GM12878 (cell line): ENCODE results near the gene CALM3. TPM values are rescaled to one million over a fixed set of nuclear protein-coding genes. Genes with fewer than 3 reads are reported as not detected.

Source experiments
- ATAC-seq: fragments of 200-7000 bp; cut with Tn5 transposase; 3 replicates; pipeline ENCODE4 v1.9.1; 2020; ENCODE audit warnings: mild to moderate bottlenecking, moderate library complexity
- BruUV-seq: library from RNA; stranded (reverse); fragments of 400-500 nt; replicated peaks from 2 replicates; lab custom pipeline; 2021; lab: Mats Ljungman, UMichigan
- CTCF ChIA-PET: fragments of 300-600 bp; sonication (Branson Sonifier 250); formaldehyde crosslinking; extraction: SDS; loops from one replicate; lab custom pipeline; 2021; ENCODE audit warnings: inconsistent platforms; lab: Yijun Ruan, JAX
- POLR2A ChIA-PET: fragments of 350-600 bp; formaldehyde crosslinking; extraction: SDS; loops from one replicate; lab custom pipeline; 2021; ENCODE audit warnings: inconsistent platforms; lab: Charles Lee
- RAD21 ChIA-PET: fragments of 300-600 bp; sonication (Branson Sonifier 250); formaldehyde crosslinking; loops from one replicate; lab custom pipeline; 2023; ENCODE audit warnings: antibody characterized with exemption; ENCODE audit not compliant: unreplicated experiment; lab: Charles Lee
- SMC1A ChIA-PET: fragments of 300-600 bp; sonication (Branson Sonifier 250); formaldehyde crosslinking; loops from one replicate; lab custom pipeline; 2023; ENCODE audit not compliant: unreplicated experiment, uncharacterized antibody; lab: Charles Lee
- DNase-seq: peaks from one replicate; pipeline ENCODE4 v3.0.0-alpha.2; 2011; ENCODE audit warnings: low read depth, low spot score
- FAIRE-seq: peaks from 3 replicates; lab custom pipeline; 2011; peaks lifted over from hg19 to GRCh38; lab: Jason Lieb, UNC
- H2AFZ ChIP-seq: 2 replicates; pipeline ENCODE4 v1.6.0; 2011; ENCODE audit warnings: low read depth, low read length, control low read depth; ENCODE audit not compliant: control insufficient read depth
- H3K27ac ChIP-seq: 2 replicates; pipeline ENCODE4 v1.5.1; 2011; ENCODE audit warnings: control low read depth; ENCODE audit not compliant: control insufficient read depth, insufficient read depth
- H3K27me3 ChIP-seq, 2 experiments: replicated peaks in 1 of 2; 2 replicates each; pipeline versions ENCODE4 v1.6.0 to v1.6.1; 2011; ENCODE audit warnings: low read length in 1 of 2; ENCODE audit not compliant: control insufficient read depth in 2 of 2, insufficient read depth in 2 of 2
- H3K36me3 ChIP-seq, 2 experiments: 2 replicates each; pipeline ENCODE4 v1.5.1; 2011; ENCODE audit warnings: low read length in 1 of 2; ENCODE audit not compliant: control insufficient read depth in 2 of 2, insufficient read depth in 2 of 2
- H3K4me1 ChIP-seq: 2 replicates; pipeline ENCODE4 v1.6.1; 2011; ENCODE audit warnings: mild to moderate bottlenecking, low read length, moderate library complexity, mixed read lengths; ENCODE audit not compliant: control insufficient read depth, insufficient read depth
- H3K4me2 ChIP-seq: 2 replicates; pipeline ENCODE4 v1.6.0; 2011; ENCODE audit warnings: control low read depth; ENCODE audit not compliant: control insufficient read depth, insufficient read depth
- H3K4me3 ChIP-seq: fragments of 200-600 bp; sonication (generic); 2 replicates; pipeline ENCODE4 v1.5.1; 2016
- H3K79me2 ChIP-seq: 2 replicates; pipeline ENCODE4 v1.6.0; 2011; ENCODE audit warnings: low read length; ENCODE audit not compliant: control insufficient read depth, insufficient read depth
- H3K9ac ChIP-seq: 2 replicates; pipeline ENCODE4 v1.8.0; 2011; ENCODE audit warnings: low read length, control low read depth, mixed read lengths; ENCODE audit not compliant: control insufficient read depth, insufficient read depth
- H3K9me3 ChIP-seq: replicated peaks from 3 replicates; pipeline ENCODE4 v1.5.1; 2011; ENCODE audit warnings: mild to moderate bottlenecking, low read length; ENCODE audit not compliant: control insufficient read depth, insufficient read depth
- H4K20me1 ChIP-seq: 2 replicates; pipeline ENCODE4 v1.6.0; 2011; ENCODE audit not compliant: control insufficient read depth, insufficient read depth
- BHLHE40 ChIP-seq, 2 experiments: fragments of 450-650 bp in 1 of 2; IDR thresholded peaks; 2 replicates each; pipeline ENCODE4 v1.6.1; 2011 to 2017; ENCODE audit warnings: low read depth in 2 of 2, borderline replicate concordance in 1 of 2, improper control_type of control experiment in 1 of 2, low read length in 1 of 2, mild to moderate bottlenecking in 1 of 2
- MYB ChIP-seq: fragments of 150-350 bp; IDR thresholded peaks from 2 replicates; pipeline ENCODE4 v1.6.1; 2014; ENCODE audit warnings: mild to moderate bottlenecking, low read depth, low read length, borderline replicate concordance
- YY1 ChIP-seq: IDR thresholded peaks from 2 replicates; pipeline ENCODE4 v1.6.1; 2011; ENCODE audit warnings: low read depth, mild to moderate bottlenecking, low read length
- ZNF24 ChIP-seq: fragments of 450-650 bp; IDR thresholded peaks from 2 replicates; pipeline ENCODE4 v1.6.1; 2017; ENCODE audit warnings: antibody characterized with exemption, mild to moderate bottlenecking
- ZNF274 ChIP-seq: IDR thresholded peaks from one replicate; pipeline ENCODE4 v1.8.0; 2011; ENCODE audit not compliant: insufficient read length, insufficient read depth
- WGBS: methylation state at CpG from one replicate; pipeline ENCODE4 v1.1.6; 2016; ENCODE audit warnings: low lambda C conversion rate; ENCODE audit not compliant: insufficient replicate concordance, insufficient coverage; ENCODE audit errors: missing lambda C conversion rate; 5-methylcytosine and 5-hydroxymethylcytosine counted together
- in situ Hi-C: fragments of 300-500 bp; cut with MboI; formaldehyde crosslinking; loops from 9 replicates; pipeline ENCODE4 v1.14.3; 2018; ENCODE audit warnings: mixed read lengths
- intact Hi-C: fragments of 100-400 bp; cut with micrococcal nuclease; formaldehyde crosslinking; loops from one replicate; pipeline ENCODE4 v1.14.2; 2022; ENCODE audit not compliant: unreplicated experiment
- polyA plus RNA-seq, 11 experiments: library from polyadenylated mRNA; depleted of rRNA in 4 of 11; unstranded in 6 of 11; stranded (reverse) in 5 of 11; fragments of >200 nt; fragmentation: Nextera tagmentation in 4 of 11; fragmentation: Illumina TruSeq in 1 of 11; extraction: Ambion mirVana in 4 of 11; extraction: Trizol in 1 of 11; gene quantifications; 1 replicate in 1 of 11; 2 replicates in 10 of 11; pipeline versions ENCODE4 v1.2.1 to v1.2.3, GENCODE V29; 2011 to 2016; ENCODE audit warnings: inconsistent platforms in 2 of 11, missing spikeins in 2 of 11, low read depth in 1 of 11
- total RNA-seq, 4 experiments: library from RNA; depleted of rRNA in 3 of 4; stranded (reverse); fragments of >200 nt in 3 of 4; fragmentation: Illumina TruSeq in 1 of 4; extraction: Trizol in 1 of 4; gene quantifications; 2 replicates each; pipeline versions ENCODE4 v1.2.1 to v1.2.3, GENCODE V29; 2013 to 2021
- TF ChIP-seq, protein P1 (sequence below): fragments of 450-650 bp; IDR thresholded peaks from 2 replicates; pipeline ENCODE4 v1.6.1; 2017; ENCODE audit warnings: mild to moderate bottlenecking
- TF ChIP-seq, protein P2 (sequence below): fragments of 450-650 bp; formaldehyde crosslinking; IDR thresholded peaks from 2 replicates; pipeline ENCODE4 v1.4.0; 2022; ENCODE audit warnings: mild to moderate bottlenecking, moderate library complexity
- TF ChIP-seq, protein P3 (sequence below): fragments of 450-650 bp; conservative IDR thresholded peaks from 2 replicates; pipeline ENCODE4 v1.6.1; 2017; ENCODE audit warnings: mild to moderate bottlenecking, moderate library complexity
- TF ChIP-seq, protein P4 (sequence below), 3 experiments: IDR thresholded peaks in 2 of 3; conservative IDR thresholded peaks in 1 of 3; 2 replicates each; pipeline ENCODE4 v1.5.1; 2011; ENCODE audit warnings: low read depth in 3 of 3, low read length in 3 of 3, mild to moderate bottlenecking in 3 of 3, control low read depth in 2 of 3, moderate library complexity in 2 of 3, inconsistent platforms in 1 of 3, mixed read lengths in 1 of 3; ENCODE audit not compliant: control insufficient read depth in 2 of 3, insufficient read depth in 1 of 3; ENCODE audit errors: extremely low read depth in 1 of 3
- TF ChIP-seq, protein P5 (sequence below): fragments of 450-650 bp; IDR thresholded peaks from 2 replicates; pipeline ENCODE4 v1.6.1; 2017; ENCODE audit warnings: antibody characterized with exemption, mild to moderate bottlenecking, moderate library complexity

Gene CALM3
- total and polyA plus RNA-seq, 10 of the 15 experiments (the other 5 are each of a cell fraction or from before 2014, with no cell fraction given): 164 to 849 (median 347) TPM

DNA sequence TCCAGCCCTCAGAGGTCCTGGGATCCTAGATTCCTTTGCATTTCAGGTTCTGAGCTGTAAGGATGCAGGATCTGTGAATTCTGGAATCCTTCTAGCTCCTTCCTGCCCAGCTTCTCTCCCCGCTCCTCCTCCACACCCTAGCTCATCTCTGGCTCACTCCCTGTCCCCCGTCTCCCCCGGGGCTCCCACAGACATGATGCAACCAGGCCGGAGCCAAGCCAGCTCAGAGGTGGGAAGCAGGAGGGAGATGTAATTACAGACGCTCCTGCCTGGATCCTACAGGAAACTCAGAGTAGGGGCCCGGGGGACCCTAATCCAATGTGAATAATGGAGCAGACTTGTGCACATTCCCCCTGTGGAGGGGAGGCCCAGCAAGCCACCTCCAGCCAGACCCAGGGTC lies 30.4 kb downstream of the CALM3 start:
- H3K4me3 ChIP-seq: no peak overlapping the region
- DNase-seq (no peak), ATAC-seq (no peak), FAIRE-seq (no peak)
- H3K79me2 ChIP-seq: no peaks in the 10 kb centered on the region
- peaks cover 0 to 3% of the 10 kb centered on the region in 2 experiments; a peak in 1 of 4 replicates for H3K27me3 ChIP-seq
- no peak overlapping the region for H3K27ac ChIP-seq
- H3K36me3 ChIP-seq: no peaks in the 10 kb centered on the region
- CTCF ChIA-PET: interaction anchor here (1.0 to 12.1 kb wide), 4 partner anchors 16 to 97 kb away, joined by 3 to 150 read pairs (median 10); partner anchors contain the start of gene DACT3
- intact Hi-C loops (no loop called here), in situ Hi-C loops (no loop called here)
- no TSS peak for BruUV-seq
- RAD21 ChIA-PET: interaction anchor here (1.2 to 2.2 kb wide), 5 partner anchors 8 to 31 kb away, joined by 3 to 9 read pairs (median 4); no protein-coding TSS in a partner anchor
- no peak overlapping the region for H2AFZ ChIP-seq
- no peaks in the 10 kb centered on the region for H4K20me1 ChIP-seq
- WGBS: 41% methylated on average over 6 of the region's 6 CpGs
- H3K4me1 ChIP-seq: peaks cover 13% of the 10 kb centered on the region
- POLR2A ChIA-PET: interaction anchor here (1.0 to 2.7 kb wide), 3 partner anchors 10 to 26 kb away, joined by 3 to 11 read pairs (median 3); no protein-coding TSS in a partner anchor
- SMC1A ChIA-PET: interaction anchor here (1.0 to 2.6 kb wide), 6 partner anchors 10 to 30 kb away, joined by 3 to 15 read pairs (median 5); partner anchors contain the start of genes CALM3 and DACT3
- no peak overlapping the region for H3K4me2 ChIP-seq
- H3K9me3 ChIP-seq: no peaks in the 10 kb centered on the region
- H3K9ac ChIP-seq: no peak overlapping the region
- TF ChIP-seq, protein P1, sequence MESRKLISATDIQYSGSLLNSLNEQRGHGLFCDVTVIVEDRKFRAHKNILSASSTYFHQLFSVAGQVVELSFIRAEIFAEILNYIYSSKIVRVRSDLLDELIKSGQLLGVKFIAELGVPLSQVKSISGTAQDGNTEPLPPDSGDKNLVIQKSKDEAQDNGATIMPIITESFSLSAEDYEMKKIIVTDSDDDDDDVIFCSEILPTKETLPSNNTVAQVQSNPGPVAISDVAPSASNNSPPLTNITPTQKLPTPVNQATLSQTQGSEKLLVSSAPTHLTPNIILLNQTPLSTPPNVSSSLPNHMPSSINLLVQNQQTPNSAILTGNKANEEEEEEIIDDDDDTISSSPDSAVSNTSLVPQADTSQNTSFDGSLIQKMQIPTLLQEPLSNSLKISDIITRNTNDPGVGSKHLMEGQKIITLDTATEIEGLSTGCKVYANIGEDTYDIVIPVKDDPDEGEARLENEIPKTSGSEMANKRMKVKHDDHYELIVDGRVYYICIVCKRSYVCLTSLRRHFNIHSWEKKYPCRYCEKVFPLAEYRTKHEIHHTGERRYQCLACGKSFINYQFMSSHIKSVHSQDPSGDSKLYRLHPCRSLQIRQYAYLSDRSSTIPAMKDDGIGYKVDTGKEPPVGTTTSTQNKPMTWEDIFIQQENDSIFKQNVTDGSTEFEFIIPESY: no peak
- TF ChIP-seq, protein P2, sequence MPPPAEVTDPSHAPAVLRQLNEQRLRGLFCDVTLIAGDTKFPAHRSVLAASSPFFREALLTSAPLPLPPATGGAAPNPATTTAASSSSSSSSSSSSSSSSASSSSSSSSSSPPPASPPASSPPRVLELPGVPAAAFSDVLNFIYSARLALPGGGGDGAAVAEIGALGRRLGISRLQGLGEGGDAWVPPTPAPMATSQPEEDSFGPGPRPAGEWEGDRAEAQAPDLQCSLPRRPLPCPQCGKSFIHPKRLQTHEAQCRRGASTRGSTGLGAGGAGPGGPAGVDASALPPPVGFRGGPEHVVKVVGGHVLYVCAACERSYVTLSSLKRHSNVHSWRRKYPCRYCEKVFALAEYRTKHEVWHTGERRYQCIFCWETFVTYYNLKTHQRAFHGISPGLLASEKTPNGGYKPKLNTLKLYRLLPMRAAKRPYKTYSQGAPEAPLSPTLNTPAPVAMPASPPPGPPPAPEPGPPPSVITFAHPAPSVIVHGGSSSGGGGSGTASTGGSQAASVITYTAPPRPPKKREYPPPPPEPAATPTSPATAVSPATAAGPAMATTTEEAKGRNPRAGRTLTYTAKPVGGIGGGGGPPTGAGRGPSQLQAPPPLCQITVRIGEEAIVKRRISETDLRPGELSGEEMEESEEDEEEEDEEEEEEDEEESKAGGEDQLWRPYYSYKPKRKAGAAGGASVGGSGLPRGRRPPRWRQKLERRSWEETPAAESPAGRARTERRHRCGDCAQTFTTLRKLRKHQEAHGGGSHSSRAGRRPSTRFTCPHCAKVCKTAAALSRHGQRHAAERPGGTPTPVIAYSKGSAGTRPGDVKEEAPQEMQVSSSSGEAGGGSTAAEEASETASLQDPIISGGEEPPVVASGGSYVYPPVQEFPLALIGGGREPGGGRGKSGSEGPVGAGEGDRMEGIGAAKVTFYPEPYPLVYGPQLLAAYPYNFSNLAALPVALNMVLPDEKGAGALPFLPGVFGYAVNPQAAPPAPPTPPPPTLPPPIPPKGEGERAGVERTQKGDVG (CRISPR knock-in tag): no peak
- no peak for TF ChIP-seq ZNF24
- TF ChIP-seq, protein P3, sequence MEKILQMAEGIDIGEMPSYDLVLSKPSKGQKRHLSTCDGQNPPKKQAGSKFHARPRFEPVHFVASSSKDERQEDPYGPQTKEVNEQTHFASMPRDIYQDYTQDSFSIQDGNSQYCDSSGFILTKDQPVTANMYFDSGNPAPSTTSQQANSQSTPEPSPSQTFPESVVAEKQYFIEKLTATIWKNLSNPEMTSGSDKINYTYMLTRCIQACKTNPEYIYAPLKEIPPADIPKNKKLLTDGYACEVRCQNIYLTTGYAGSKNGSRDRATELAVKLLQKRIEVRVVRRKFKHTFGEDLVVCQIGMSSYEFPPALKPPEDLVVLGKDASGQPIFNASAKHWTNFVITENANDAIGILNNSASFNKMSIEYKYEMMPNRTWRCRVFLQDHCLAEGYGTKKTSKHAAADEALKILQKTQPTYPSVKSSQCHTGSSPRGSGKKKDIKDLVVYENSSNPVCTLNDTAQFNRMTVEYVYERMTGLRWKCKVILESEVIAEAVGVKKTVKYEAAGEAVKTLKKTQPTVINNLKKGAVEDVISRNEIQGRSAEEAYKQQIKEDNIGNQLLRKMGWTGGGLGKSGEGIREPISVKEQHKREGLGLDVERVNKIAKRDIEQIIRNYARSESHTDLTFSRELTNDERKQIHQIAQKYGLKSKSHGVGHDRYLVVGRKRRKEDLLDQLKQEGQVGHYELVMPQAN: no peak
- TF ChIP-seq ZNF274: no peak
- TF ChIP-seq MYB: no peak
- no peak for TF ChIP-seq YY1
- TF ChIP-seq, protein P4, sequence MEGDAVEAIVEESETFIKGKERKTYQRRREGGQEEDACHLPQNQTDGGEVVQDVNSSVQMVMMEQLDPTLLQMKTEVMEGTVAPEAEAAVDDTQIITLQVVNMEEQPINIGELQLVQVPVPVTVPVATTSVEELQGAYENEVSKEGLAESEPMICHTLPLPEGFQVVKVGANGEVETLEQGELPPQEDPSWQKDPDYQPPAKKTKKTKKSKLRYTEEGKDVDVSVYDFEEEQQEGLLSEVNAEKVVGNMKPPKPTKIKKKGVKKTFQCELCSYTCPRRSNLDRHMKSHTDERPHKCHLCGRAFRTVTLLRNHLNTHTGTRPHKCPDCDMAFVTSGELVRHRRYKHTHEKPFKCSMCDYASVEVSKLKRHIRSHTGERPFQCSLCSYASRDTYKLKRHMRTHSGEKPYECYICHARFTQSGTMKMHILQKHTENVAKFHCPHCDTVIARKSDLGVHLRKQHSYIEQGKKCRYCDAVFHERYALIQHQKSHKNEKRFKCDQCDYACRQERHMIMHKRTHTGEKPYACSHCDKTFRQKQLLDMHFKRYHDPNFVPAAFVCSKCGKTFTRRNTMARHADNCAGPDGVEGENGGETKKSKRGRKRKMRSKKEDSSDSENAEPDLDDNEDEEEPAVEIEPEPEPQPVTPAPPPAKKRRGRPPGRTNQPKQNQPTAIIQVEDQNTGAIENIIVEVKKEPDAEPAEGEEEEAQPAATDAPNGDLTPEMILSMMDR (IDR thresholded peaks at IDR 0.05 in 2 of 3, conservative IDR thresholded peaks at IDR 0.05 in 1 of 3; ENCODE audit: control insufficient read depth in 2 of 3, extremely low read depth in 1 of 3, insufficient read depth in 1 of 3, low read depth in 3 of 3, low read length in 3 of 3): no peak
- TF ChIP-seq BHLHE40 (IDR thresholded peaks at IDR 0.05; ENCODE audit: borderline replicate concordance in 1 of 2, low read depth in 2 of 2, low read length in 1 of 2): no peak
- TF ChIP-seq, protein P5, sequence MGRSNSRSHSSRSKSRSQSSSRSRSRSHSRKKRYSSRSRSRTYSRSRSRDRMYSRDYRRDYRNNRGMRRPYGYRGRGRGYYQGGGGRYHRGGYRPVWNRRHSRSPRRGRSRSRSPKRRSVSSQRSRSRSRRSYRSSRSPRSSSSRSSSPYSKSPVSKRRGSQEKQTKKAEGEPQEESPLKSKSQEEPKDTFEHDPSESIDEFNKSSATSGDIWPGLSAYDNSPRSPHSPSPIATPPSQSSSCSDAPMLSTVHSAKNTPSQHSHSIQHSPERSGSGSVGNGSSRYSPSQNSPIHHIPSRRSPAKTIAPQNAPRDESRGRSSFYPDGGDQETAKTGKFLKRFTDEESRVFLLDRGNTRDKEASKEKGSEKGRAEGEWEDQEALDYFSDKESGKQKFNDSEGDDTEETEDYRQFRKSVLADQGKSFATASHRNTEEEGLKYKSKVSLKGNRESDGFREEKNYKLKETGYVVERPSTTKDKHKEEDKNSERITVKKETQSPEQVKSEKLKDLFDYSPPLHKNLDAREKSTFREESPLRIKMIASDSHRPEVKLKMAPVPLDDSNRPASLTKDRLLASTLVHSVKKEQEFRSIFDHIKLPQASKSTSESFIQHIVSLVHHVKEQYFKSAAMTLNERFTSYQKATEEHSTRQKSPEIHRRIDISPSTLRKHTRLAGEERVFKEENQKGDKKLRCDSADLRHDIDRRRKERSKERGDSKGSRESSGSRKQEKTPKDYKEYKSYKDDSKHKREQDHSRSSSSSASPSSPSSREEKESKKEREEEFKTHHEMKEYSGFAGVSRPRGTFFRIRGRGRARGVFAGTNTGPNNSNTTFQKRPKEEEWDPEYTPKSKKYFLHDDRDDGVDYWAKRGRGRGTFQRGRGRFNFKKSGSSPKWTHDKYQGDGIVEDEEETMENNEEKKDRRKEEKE: no peak
